ENCODE data around the gene PPARD.

Gene PPARD

GRCh38 chr6:35370785-35371493 is 28.6 kb downstream of the PPARD start:
- Histone ChIP-seq H3K4me3 (ENCODE audit: low read depth, low read length) (no peak overlapping the region), H3K9ac (ENCODE audit: low read length) (no peak overlapping the region), H3K27me3 (ENCODE audit: control insufficient read depth, insufficient read depth, low read length) (no peaks in the 10 kb centered on the region), H3K36me3 (ENCODE audit: control insufficient read depth, insufficient read depth, low read length) (no peaks in the 10 kb centered on the region), H3K4me1 (ENCODE audit: control insufficient read depth, insufficient read depth, low read length) (no peaks in the 10 kb centered on the region), H3K9me3 (ENCODE audit: control insufficient read depth, insufficient read depth, low read depth, low read length) (no peaks in the 10 kb centered on the region), H3K27ac (ENCODE audit: low read depth, low read length) (no peak overlapping the region)

- Histone ChIP-seq H3K4me3 (ENCODE audit: low read depth, low read length) (no peak overlapping the region), H3K36me3 (ENCODE audit: control insufficient read depth, insufficient read depth, low read length) (no peaks in the 10 kb centered on the region), H3K27me3 (ENCODE audit: control insufficient read depth, insufficient read depth, low read length) (no peaks in the 10 kb centered on the region), H3K27ac (ENCODE audit: low read depth, low read length) (no peak overlapping the region), H3K9me3 (ENCODE audit: control insufficient read depth, insufficient read depth, low read depth, low read length) (no peaks in the 10 kb centered on the region), H3K4me1 (ENCODE audit: control insufficient read depth, insufficient read depth, low read length) (no peaks in the 10 kb centered on the region), H3K9ac (ENCODE audit: low read length) (no peak overlapping the region)
These were observed 29.3 kb downstream of the PPARD start for GRCh38 chr6:35371494-35372262.

GRCh38 chr6:35372633-35373032 is 30.3 kb downstream of the PPARD start:
- Histone ChIP-seq H3K27me3 (ENCODE audit: control insufficient read depth, insufficient read depth, low read length) (no peaks in the 10 kb centered on the region), H3K4me1 (ENCODE audit: control insufficient read depth, insufficient read depth, low read length) (no peaks in the 10 kb centered on the region), H3K27ac (ENCODE audit: low read depth, low read length) (no peak overlapping the region), H3K36me3 (ENCODE audit: control insufficient read depth, insufficient read depth, low read length) (no peaks in the 10 kb centered on the region), H3K9ac (ENCODE audit: low read length) (no peak overlapping the region), H3K4me3 (ENCODE audit: low read depth, low read length) (no peak overlapping the region), H3K9me3 (ENCODE audit: control insufficient read depth, insufficient read depth, low read depth, low read length) (no peaks in the 10 kb centered on the region)

- Histone ChIP-seq H3K9me3 (ENCODE audit: control insufficient read depth, insufficient read depth, low read depth, low read length) (no peaks in the 10 kb centered on the region; the same call in 1 of the 2 replicates), H3K4me3 (ENCODE audit: low read depth, low read length) (no peak overlapping the region), H3K36me3 (ENCODE audit: control insufficient read depth, insufficient read depth, low read length) (no peaks in the 10 kb centered on the region), H3K4me1 (ENCODE audit: control insufficient read depth, insufficient read depth, low read length) (no peaks in the 10 kb centered on the region), H3K27ac (ENCODE audit: low read depth, low read length) (no peak overlapping the region), H3K27me3 (ENCODE audit: control insufficient read depth, insufficient read depth, low read length) (no peaks in the 10 kb centered on the region), H3K9ac (ENCODE audit: low read length) (no peak overlapping the region)
These were observed 33.9 kb downstream of the PPARD start for GRCh38 chr6:35376281-35376680.

- Histone ChIP-seq H3K36me3 (ENCODE audit: control insufficient read depth, insufficient read depth, low read length) (no peaks in the 10 kb centered on the region), H3K9me3 (ENCODE audit: control insufficient read depth, insufficient read depth, low read depth, low read length) (peaks cover 6% of the 10 kb centered on the region), H3K9ac (ENCODE audit: low read length) (no peak overlapping the region), H3K4me3 (ENCODE audit: low read depth, low read length) (no peak overlapping the region), H3K27me3 (ENCODE audit: control insufficient read depth, insufficient read depth, low read length) (no peaks in the 10 kb centered on the region), H3K4me1 (ENCODE audit: control insufficient read depth, insufficient read depth, low read length) (no peaks in the 10 kb centered on the region), H3K27ac (ENCODE audit: low read depth, low read length) (no peak overlapping the region)
These were observed 34.6 kb downstream of the PPARD start for GRCh38 chr6:35377002-35377401.

- no peaks in the 10 kb centered on the region for H3K27me3 ChIP-seq (ENCODE audit: control insufficient read depth, insufficient read depth, low read length)
- H3K9me3 ChIP-seq (ENCODE audit: control insufficient read depth, insufficient read depth, low read depth, low read length), result peaks cover 18% of the 10 kb centered on the region
- no peak overlapping the region for H3K4me3 ChIP-seq (ENCODE audit: low read depth, low read length)
- no peak overlapping the region for H3K27ac ChIP-seq (ENCODE audit: low read depth, low read length)
- no peaks in the 10 kb centered on the region for H3K4me1 ChIP-seq (ENCODE audit: control insufficient read depth, insufficient read depth, low read length)
- H3K9ac ChIP-seq (ENCODE audit: low read length), result no peak overlapping the region
- no peaks in the 10 kb centered on the region for H3K36me3 ChIP-seq (ENCODE audit: control insufficient read depth, insufficient read depth, low read length)
These were observed 35.9 kb downstream of the PPARD start for GRCh38 chr6:35378261-35378660.

GRCh38 chr6:35381132-35381531 is 38.8 kb downstream of the PPARD start:
- Histone ChIP-seq H3K4me3 (ENCODE audit: low read depth, low read length) (no peak overlapping the region), H3K9ac (ENCODE audit: low read length) (no peak overlapping the region), H3K9me3 (ENCODE audit: control insufficient read depth, insufficient read depth, low read depth, low read length) (peaks cover 18% of the 10 kb centered on the region), H3K27me3 (ENCODE audit: control insufficient read depth, insufficient read depth, low read length) (no peaks in the 10 kb centered on the region), H3K36me3 (ENCODE audit: control insufficient read depth, insufficient read depth, low read length) (no peaks in the 10 kb centered on the region), H3K4me1 (ENCODE audit: control insufficient read depth, insufficient read depth, low read length) (no peaks in the 10 kb centered on the region), H3K27ac (ENCODE audit: low read depth, low read length) (no peak overlapping the region)

GRCh38 chr6:35382015-35382414 is 39.7 kb downstream of the PPARD start:
- H3K9me3 ChIP-seq (ENCODE audit: control insufficient read depth, insufficient read depth, low read depth, low read length), result peaks cover 18% of the 10 kb centered on the region
- no peaks in the 10 kb centered on the region for H3K36me3 ChIP-seq (ENCODE audit: control insufficient read depth, insufficient read depth, low read length)
- H3K27me3 ChIP-seq (ENCODE audit: control insufficient read depth, insufficient read depth, low read length), result no peaks in the 10 kb centered on the region
- H3K27ac ChIP-seq (ENCODE audit: low read depth, low read length), result no peak overlapping the region
- no peaks in the 10 kb centered on the region for H3K4me1 ChIP-seq (ENCODE audit: control insufficient read depth, insufficient read depth, low read length)
- no peak overlapping the region for H3K4me3 ChIP-seq (ENCODE audit: low read depth, low read length)
- no peak overlapping the region for H3K9ac ChIP-seq (ENCODE audit: low read length)

GRCh38 chr6:35385457-35386202 is 43.3 kb downstream of the PPARD start:
- no peaks in the 10 kb centered on the region for H3K27me3 ChIP-seq (ENCODE audit: control insufficient read depth, insufficient read depth, low read length)
- no peak overlapping the region for H3K4me3 ChIP-seq (ENCODE audit: low read depth, low read length)
- peaks cover 18% of the 10 kb centered on the region for H3K9me3 ChIP-seq (ENCODE audit: control insufficient read depth, insufficient read depth, low read depth, low read length)
- H3K4me1 ChIP-seq (ENCODE audit: control insufficient read depth, insufficient read depth, low read length), result no peaks in the 10 kb centered on the region
- H3K9ac ChIP-seq (ENCODE audit: low read length), result no peak overlapping the region
- no peak overlapping the region for H3K27ac ChIP-seq (ENCODE audit: low read depth, low read length)
- no peaks in the 10 kb centered on the region for H3K36me3 ChIP-seq (ENCODE audit: control insufficient read depth, insufficient read depth, low read length)

GRCh38 chr6:35386989-35387388 is 44.6 kb downstream of the PPARD start:
- no peaks in the 10 kb centered on the region for H3K36me3 ChIP-seq (ENCODE audit: control insufficient read depth, insufficient read depth, low read length)
- H3K4me3 ChIP-seq (ENCODE audit: low read depth, low read length), result no peak overlapping the region
- no peak overlapping the region for H3K9ac ChIP-seq (ENCODE audit: low read length)
- H3K9me3 ChIP-seq (ENCODE audit: control insufficient read depth, insufficient read depth, low read depth, low read length), result peaks cover 12% of the 10 kb centered on the region
- no peak overlapping the region for H3K27ac ChIP-seq (ENCODE audit: low read depth, low read length)
- H3K4me1 ChIP-seq (ENCODE audit: control insufficient read depth, insufficient read depth, low read length), result no peaks in the 10 kb centered on the region
- no peaks in the 10 kb centered on the region for H3K27me3 ChIP-seq (ENCODE audit: control insufficient read depth, insufficient read depth, low read length)

- Histone ChIP-seq H3K4me1 (ENCODE audit: control insufficient read depth, insufficient read depth, low read length) (no peaks in the 10 kb centered on the region), H3K36me3 (ENCODE audit: control insufficient read depth, insufficient read depth, low read length) (no peaks in the 10 kb centered on the region), H3K9me3 (ENCODE audit: control insufficient read depth, insufficient read depth, low read depth, low read length) (peaks cover 2% of the 10 kb centered on the region), H3K27ac (ENCODE audit: low read depth, low read length) (no peak overlapping the region), H3K9ac (ENCODE audit: low read length) (no peak overlapping the region), H3K27me3 (ENCODE audit: control insufficient read depth, insufficient read depth, low read length) (no peaks in the 10 kb centered on the region), H3K4me3 (ENCODE audit: low read depth, low read length) (no peak overlapping the region)
These were observed 45.7 kb downstream of the PPARD start for GRCh38 chr6:35388030-35388429.

Measured in HUES6 (cell line).